GM10847 (cell line): Measurements from ENCODE around the gene KISS1.

ENCODE experiments used
- POLR2A ChIP-seq: IDR thresholded peaks from 2 replicates; pipeline ENCODE4 v1.6.1; 2011; ENCODE audit not compliant: insufficient read length; ENCODE audit errors: extremely low read depth

The KISS1 gene

DNA sequence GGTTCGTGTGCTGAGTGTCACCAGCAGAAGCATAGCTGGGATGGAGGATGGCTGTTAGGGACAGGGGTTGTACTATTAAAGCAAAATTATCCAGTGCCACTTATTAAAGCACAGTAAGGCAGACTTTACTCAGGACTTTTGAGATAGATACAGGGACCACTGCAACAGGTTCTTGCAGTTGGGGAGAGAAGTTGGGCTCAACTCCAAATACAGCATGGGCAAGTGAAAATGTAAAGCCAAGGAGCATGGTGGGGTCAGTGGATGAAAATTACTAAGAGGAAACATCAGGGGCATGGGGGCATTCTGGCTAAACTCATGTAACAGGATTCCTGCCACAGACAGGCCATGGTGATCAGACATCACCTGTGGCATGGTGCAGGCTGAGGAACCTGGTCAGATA, 15.2 kb downstream of the KISS1 start:
- no peak for TF ChIP-seq POLR2A

DNA sequence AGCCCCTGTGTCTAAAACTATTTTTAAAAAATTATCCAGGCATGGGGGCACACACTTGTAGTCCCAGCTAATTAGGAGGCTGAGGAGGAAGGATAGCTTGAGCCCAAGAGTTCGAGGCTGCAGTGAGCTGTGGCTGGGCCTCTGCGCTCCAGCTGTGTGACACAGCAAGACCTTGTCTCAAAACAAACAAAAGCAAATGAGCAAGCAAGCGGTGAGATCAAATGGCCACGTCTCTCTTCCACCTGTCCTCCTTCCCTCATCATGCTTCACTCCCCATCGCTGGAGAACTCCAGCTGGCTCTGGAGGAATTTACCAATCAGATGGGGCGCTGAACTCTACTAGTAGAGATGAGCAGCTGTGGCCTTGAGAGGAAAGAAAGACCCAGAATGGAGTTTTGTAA, 16.2 kb downstream of the KISS1 start:
- TF ChIP-seq POLR2A, result no peak

DNA sequence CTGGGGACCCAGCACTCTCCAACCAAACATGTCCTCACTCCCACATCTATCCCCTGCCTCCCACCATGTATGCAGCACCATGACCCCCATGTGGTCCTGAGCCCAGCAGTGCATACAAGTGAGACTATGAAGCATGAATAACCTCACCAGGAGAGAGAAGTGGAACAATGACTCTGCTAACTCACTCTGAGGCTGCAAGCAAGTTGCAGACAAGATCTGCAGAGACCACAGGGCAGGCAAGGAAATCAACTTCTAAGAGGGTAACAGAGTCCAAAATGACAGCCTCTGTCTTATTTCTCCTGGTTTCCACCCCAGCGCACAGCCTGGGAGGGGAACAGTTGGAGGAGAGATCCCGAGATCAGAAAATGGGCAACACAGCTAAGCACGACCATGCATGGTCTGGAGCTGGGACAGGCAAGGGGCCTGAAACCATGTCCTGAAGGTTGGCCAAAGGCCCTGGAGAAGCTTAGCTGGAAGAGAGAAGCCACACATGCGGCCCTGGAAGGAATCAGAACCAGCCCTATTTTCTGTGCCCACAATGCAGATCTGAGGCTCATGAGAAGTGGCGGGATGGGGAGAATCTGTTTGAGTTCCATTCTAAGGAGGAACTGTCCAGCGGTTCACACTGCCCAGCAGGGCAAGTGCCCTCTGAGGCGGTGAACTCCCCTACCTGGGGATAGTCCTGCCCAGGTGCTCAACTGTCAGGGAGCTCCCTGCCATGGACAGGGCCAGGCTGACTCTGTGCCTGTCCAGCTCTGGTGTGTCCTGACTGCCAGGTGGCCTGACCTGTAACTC, 17.6 kb downstream of the KISS1 start:
- TF ChIP-seq POLR2A, result no peak

DNA sequence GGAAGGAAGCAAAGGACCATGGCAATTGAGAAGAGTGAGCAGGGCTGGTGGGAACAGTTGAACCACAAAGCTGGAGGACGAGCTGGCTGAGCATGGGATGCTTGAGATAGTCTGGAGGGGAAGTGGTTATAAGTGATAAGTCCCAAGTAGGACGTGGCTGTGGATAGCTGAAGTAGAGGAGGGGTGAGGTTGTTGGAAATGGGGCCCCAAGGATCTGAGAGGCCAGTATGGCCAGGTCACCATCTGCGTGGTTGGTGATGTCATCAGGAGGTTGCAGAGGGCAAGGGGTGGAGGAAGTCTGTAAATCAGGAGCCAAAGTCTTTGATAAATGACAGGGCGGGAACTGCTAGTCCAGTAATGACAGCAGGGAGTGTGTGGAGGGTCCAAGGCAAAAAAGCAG, 19.2 kb downstream of the KISS1 start:
- no peak for TF ChIP-seq POLR2A

DNA sequence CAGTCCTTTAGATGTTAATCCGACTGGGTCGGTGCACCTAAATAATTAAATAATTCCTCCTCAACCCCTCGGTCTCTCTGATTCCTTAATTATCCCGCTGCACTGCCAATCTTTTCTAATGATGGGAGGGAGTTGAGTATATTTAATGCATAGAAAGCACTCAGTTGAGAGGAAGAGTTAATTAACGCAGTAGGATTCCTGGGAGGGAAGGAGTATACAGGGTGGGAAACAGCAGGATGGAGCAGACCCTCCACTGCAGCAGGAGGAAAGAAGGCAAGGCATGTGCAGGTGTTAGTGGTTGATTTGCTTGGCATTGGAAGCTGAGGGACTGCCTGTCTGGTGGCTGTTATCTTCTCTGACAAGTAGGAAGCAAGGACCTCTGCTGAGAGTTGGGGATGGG, 20.2 kb downstream of the KISS1 start:
- TF ChIP-seq POLR2A, result no peak

DNA sequence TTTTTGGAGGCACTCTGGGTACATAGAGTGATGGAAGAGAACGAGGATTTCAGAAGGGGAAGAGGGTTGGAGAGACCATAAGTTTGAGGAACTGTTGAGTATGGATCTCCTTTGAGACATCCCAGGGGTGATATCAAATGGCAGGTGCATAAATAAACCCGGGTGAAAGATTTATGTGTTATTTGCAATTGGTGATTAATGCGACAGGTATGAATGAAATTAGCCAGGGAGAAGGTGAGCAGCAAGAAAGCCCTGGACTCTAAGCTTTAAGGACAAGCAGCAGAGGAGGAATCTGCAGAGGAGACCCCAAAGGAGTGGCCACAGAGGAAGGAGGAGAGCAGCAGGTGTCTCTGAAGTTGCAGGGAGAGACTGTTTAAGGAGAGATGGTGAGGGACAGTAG, 21.3 kb downstream of the KISS1 start:
- TF ChIP-seq POLR2A, result no peak

DNA sequence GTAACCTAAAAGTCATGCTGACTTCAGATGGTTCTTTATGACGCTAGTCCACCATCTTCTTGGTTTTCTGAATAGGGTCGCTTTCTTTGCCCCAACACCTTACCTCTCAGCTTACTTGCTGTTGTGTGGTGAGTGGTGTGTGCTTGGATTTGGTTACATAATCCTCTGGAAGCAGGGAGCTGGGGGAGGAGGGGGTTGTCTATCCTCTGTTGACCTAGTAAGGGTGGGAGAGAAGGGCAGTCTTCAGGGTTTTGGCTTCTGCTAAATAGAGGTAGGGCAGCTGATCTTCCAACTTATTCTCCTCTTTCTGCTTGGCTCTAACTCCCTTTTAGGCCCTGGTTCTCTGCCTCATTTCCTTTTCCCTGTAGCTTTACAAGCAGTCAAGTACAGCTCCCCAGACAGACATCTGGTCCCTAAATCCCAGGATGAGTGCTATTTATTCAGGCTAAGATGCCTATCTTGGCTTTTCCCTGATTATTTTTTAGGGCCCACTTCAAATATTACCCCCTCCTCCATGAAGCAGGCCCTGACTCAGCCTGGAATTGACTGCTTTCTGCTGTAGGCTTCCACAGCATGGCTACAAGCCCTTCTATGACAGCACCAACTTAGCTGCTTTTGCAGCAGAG, 23.8 kb downstream of the KISS1 start:
- TF ChIP-seq POLR2A, result no peak

DNA sequence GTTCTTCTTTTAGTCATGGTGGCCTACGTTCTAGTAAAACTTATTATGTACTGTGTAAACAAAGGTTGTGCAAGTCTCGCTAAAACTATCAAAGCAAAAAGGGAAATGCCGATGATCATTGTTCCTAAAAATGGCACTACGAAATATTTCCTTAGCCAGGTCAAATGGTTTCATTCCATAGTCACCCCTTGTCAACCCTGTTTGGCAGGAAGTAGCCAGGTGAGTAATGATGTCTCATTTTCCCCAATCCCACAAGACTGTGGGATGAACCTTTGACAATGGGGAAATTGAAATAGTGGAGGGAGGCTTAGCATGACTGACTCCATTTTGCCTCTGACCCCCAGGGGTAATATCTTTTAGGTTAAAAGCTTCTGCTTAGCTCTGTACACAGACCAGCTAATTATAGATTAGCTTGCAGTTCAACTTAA, 24.5 kb downstream of the KISS1 start:
- TF ChIP-seq POLR2A, result no peak

DNA sequence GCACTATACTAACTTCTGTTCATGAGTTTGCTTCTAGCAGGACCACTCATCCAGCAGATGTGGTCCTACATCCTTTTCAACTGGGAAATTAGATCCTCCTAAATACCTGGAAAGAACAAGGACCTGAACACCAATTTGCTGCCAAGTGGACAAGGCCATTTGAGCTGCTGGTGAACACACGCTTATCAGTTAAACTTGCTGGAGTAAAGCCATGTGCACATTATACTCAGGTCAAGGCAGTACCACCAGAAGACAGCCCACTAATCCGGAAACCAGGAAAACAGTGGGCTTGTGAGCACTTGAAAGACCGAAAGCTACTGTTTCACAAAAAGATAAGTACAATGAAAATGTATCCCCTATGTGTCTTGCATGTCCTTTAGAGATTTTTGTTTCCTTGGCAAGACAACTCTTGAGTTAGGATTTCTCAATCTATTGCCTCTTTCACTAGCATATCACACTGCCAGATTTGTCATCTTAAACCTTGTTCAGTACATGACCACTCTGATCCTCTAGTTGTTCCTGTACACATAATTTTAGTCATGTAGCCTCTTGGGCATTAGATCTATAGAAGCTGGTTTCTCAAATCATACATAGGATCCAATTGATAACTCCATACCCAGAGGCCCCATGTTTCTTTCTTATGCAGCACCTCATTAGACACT, 25.7 kb downstream of the KISS1 start:
- TF ChIP-seq POLR2A, result no peak

DNA sequence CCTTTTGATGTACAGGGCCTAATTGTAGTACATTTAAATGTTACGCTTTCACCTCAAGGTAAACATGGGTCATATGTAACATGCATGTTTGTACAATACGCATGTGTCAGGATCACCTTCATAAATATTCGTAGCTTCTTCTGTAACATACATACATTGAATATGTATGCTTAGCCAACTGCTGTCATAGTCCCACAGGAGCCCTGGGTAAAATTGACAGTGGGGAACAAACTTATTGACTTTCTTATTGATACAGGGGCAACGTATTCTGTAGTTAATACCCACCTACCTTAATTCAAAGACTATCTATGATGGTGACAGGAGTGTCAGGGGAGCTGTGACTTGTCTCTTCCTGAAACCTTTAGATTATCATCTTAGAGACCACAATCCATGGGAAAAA, 26.4 kb downstream of the KISS1 start:
- no peak for TF ChIP-seq POLR2A

DNA sequence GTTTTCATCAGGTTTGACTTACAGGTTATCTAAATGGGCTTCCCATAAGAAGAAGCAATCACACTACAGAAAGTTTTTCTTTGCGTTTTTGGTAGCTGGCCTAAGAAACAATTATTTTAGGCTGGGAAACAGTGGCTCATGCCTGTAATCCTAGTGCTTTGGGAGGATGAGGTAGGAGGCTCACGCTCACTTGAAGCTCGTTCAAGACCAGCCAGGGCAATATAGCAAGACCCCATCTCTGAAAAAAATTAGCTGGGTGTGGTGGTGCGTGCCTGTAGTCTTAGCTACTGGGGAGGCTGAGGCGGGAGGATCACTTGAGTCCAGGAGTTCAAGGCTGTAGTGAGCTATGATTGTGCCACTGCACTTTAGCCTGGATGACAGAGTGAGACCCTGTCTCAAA, 28.6 kb downstream of the KISS1 start:
- TF ChIP-seq POLR2A, result no peak

DNA sequence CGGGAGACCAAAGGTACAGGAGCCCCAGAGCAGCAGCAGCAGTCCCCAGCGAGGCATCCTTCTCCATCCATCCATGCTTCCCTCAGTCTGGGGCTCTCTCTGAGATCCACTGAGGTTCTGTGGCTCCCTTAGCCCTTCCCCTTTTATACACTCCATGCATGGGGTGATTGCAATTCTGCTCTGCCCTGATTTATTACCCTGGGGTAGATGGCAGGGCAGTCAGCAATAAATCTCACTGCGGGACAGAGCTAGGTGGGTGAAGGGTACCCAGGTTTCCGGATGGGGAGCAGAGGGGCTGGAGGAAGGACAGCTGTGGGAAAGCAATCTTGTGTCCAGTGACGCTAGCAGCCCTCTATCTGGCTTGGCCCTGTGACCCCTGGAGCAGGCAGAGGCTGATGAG, 30.1 kb downstream of the KISS1 start, which contains the start of gene REN:
TSS of gene REN (minus strand) at position 119 of the 400 bp plus-strand sequence. CDS start at position 75, 44 bp downstream.
- TF ChIP-seq POLR2A, result no peak

DNA sequence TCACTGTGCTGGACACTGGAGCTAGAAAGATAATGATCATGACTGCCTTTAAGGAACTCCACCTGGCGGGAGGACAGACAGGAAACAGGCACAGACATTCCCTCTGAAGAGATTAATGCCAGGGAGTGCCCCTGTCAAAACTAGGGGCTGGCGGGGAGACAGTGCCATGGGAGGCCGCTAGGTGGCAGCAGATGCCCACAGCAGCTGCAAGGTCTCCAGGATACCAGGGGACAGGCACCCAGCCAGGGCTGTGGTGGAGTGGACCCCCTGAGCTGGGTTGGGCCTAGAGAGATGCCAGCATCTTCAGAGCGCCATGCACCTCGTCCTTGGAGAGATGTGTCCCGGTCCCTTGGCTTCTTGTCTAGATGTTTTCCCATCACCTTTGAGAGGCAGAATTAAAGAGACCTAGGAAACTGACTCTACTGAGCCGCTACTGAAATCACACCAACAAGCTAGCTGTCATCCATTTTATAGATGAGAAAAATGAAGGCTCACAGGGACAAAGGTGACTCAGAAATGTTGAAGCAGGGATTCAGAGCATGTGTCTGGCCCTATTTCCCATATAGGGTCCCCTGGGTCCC, 33.7 kb downstream of the KISS1 start:
- TF ChIP-seq POLR2A, result no peak

DNA sequence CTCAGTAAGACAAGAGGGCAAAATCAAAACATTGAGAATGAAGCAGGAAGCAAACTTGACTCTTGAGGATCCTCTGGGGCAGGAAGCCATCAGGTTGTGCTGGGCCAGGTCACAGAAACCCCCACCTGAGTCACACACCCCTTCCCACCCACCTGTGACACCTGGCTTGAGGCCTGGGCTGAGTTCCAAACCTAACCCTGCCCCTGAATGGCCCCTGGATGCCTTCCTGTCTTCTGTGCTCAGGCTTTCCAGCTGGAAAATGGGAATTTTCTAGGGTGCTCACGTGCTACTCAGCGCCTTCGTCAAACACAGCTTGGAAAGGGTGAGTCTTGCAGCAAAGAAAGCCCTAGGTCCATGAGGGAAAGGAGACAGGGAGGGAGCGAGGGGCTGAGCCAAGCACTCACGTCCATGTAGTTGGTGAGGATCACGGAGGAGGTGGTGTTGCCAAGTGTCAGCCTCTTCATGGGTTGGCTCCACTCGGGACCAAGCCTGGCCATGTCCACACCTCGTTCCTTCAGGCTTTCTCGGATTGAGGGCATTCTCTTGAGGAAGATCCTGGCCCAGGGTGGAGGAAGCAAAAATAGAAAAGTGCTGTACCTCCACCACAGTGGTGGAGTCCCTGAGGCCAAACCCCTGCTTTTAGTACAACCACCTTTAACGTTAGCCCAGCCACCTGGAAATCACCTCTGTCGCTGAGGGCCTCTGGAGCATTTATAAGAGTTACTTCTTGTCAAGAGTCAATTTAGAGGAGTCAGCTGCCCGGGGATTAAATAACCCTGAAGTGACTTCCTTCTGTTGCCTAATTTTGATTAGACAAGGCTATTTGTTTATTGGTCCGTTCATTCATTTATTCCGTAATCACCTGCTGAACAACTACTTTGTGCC, 34.4 kb downstream of the KISS1 start:
- TF ChIP-seq POLR2A, result no peak

DNA sequence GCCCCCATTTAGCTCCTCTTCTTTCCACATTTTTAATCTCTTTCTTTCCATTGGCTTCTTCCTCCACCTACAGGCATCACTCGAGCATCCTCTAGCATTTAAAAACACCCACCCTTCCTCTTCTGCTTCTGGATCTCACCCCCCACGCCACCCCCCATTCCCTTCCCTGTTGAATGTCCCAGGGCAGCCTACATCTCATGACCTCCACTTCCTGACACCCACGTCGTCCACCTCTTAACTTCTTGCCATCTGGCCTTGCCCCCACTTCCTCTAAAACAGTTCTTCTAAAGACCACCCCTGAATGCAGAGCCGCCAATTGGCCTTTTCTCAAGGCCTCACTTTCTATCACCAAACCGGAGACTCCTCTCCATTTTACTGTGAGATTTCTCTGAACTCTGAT, 38.3 kb downstream of the KISS1 start:
- TF ChIP-seq POLR2A, result no peak
